Measurements from ENCODE around the gene CYSTM1. TPM values are rescaled to one million over a fixed set of nuclear protein-coding genes. Genes with fewer than 3 reads are reported as not detected.
"Not testable (repeated sequence)": the region's sequence is repeated elsewhere in the genome, so short reads cannot be mapped to it uniquely, and the experiment has no call there.

The CYSTM1 gene
- total and polyA plus RNA-seq, 5 donors from 2014 or later: 7.1 to 26.4 (median 13.0) TPM

- H3K36me3 Mint-ChIP-seq: no peaks in the 10 kb centered on the region
- H3K4me3 Mint-ChIP-seq: no peak overlapping the region
- no peaks in the 10 kb centered on the region for H3K4me1 Mint-ChIP-seq
- no peaks in the 10 kb centered on the region for H3K27me3 ChIP-seq (ENCODE audit: control insufficient read depth, insufficient read depth, low read length)
- H3K27ac Mint-ChIP-seq: peak overlapping the region in 1 of 3 donors; percentile 72
- no peaks in the 10 kb centered on the region for H3K4me1 ChIP-seq (ENCODE audit: control insufficient read depth, insufficient read depth, low read length, poor library complexity, severe bottlenecking)
- H3K36me3 ChIP-seq (ENCODE audit: control insufficient read depth, insufficient read depth, low read length): no peaks in the 10 kb centered on the region
- ATAC-seq (ENCODE audit: low read depth in 2 of 2) (no peak), DNase-seq (no peak)
- H3K27me3 Mint-ChIP-seq: peaks cover 6% of the 10 kb centered on the region
- H3K4me3 ChIP-seq (ENCODE audit: low read depth, low read length): no peak overlapping the region
- no peak overlapping the region for H3K27ac ChIP-seq (ENCODE audit: insufficient read depth, low read length, poor library complexity, severe bottlenecking)
- H3K9me3 Mint-ChIP-seq: peaks cover 0 to 4% (median 0%) of the 10 kb centered on the region in 7 donors
- H3K9me3 ChIP-seq (ENCODE audit: control insufficient read depth in 2 of 2, low read length in 2 of 2): no peaks in the 10 kb centered on the region
These were observed 15.2 kb downstream of the CYSTM1 start for GRCh38 chr5:140189977-140190871.

GRCh38 chr5:140190872-140191218 lies 15.9 kb downstream of the CYSTM1 start:
- Histone ChIP-seq H3K4me3 (ENCODE audit: low read depth, low read length) (no peak overlapping the region), H3K4me1 (ENCODE audit: control insufficient read depth, insufficient read depth, low read length, poor library complexity, severe bottlenecking) (no peaks in the 10 kb centered on the region), H3K27me3 (ENCODE audit: control insufficient read depth, insufficient read depth, low read length) (no peaks in the 10 kb centered on the region), H3K9me3 (ENCODE audit: control insufficient read depth in 2 of 2, low read length in 2 of 2) (no peaks in the 10 kb centered on the region), H3K36me3 (ENCODE audit: control insufficient read depth, insufficient read depth, low read length) (no peaks in the 10 kb centered on the region), H3K27ac (ENCODE audit: insufficient read depth, low read length, poor library complexity, severe bottlenecking) (no peak overlapping the region)
- ATAC-seq (ENCODE audit: low read depth in 2 of 2): no peak
- no peak overlapping the region for H3K27ac Mint-ChIP-seq
- H3K4me1 Mint-ChIP-seq: no peaks in the 10 kb centered on the region
- no peaks in the 10 kb centered on the region for H3K36me3 Mint-ChIP-seq
- H3K27me3 Mint-ChIP-seq: peaks cover 6% of the 10 kb centered on the region
- peaks cover 0 to 4% (median 0%) of the 10 kb centered on the region in 7 donors for H3K9me3 Mint-ChIP-seq
- DNase-seq: no peak
- no peak overlapping the region for H3K4me3 Mint-ChIP-seq

GRCh38 chr5:140192715-140193430 lies 17.9 kb downstream of the CYSTM1 start:
- Histone ChIP-seq H3K9me3 (ENCODE audit: control insufficient read depth in 2 of 2, low read length in 2 of 2) (no peaks in the 10 kb centered on the region), H3K27ac (ENCODE audit: insufficient read depth, low read length, poor library complexity, severe bottlenecking) (no peak overlapping the region), H3K36me3 (ENCODE audit: control insufficient read depth, insufficient read depth, low read length) (no peaks in the 10 kb centered on the region), H3K27me3 (ENCODE audit: control insufficient read depth, insufficient read depth, low read length) (no peaks in the 10 kb centered on the region), H3K4me1 (ENCODE audit: control insufficient read depth, insufficient read depth, low read length, poor library complexity, severe bottlenecking) (no peaks in the 10 kb centered on the region), H3K4me3 (ENCODE audit: low read depth, low read length) (no peak overlapping the region)
- Mint-ChIP-seq H3K4me1 (no peaks in the 10 kb centered on the region), H3K27me3 (peaks cover under 1% of the 10 kb centered on the region), H3K27ac (no peak overlapping the region), H3K9me3 (peaks cover 0 to 2% (median 0%) of the 10 kb centered on the region in 7 donors), H3K36me3 (peaks cover 3% of the 10 kb centered on the region), H3K4me3 (no peak overlapping the region)
- no peak for ATAC-seq (ENCODE audit: low read depth in 2 of 2)
- no peak for DNase-seq

GRCh38 chr5:140194662-140195061 lies 19.7 kb downstream of the CYSTM1 start:
- Mint-ChIP-seq H3K4me1 (no peaks in the 10 kb centered on the region), H3K9me3 (peaks cover 0 to 3% (median 0%) of the 10 kb centered on the region in 7 donors), H3K4me3 (no peak overlapping the region), H3K36me3 (peaks cover 3% of the 10 kb centered on the region), H3K27me3 (no peaks in the 10 kb centered on the region), H3K27ac (no peak overlapping the region)
- Histone ChIP-seq H3K36me3 (ENCODE audit: control insufficient read depth, insufficient read depth, low read length) (no peaks in the 10 kb centered on the region), H3K27ac (ENCODE audit: insufficient read depth, low read length, poor library complexity, severe bottlenecking) (no peak overlapping the region), H3K27me3 (ENCODE audit: control insufficient read depth, insufficient read depth, low read length) (no peaks in the 10 kb centered on the region), H3K4me3 (ENCODE audit: low read depth, low read length) (no peak overlapping the region), H3K4me1 (ENCODE audit: control insufficient read depth, insufficient read depth, low read length, poor library complexity, severe bottlenecking) (no peaks in the 10 kb centered on the region), H3K9me3 (ENCODE audit: control insufficient read depth in 2 of 2, low read length in 2 of 2) (no peaks in the 10 kb centered on the region)
- no peak for DNase-seq
- no peak for ATAC-seq (ENCODE audit: low read depth in 2 of 2)

- Mint-ChIP-seq H3K27ac (no peak overlapping the region), H3K36me3 (peaks cover 3% of the 10 kb centered on the region), H3K27me3 (no peaks in the 10 kb centered on the region), H3K4me1 (no peaks in the 10 kb centered on the region), H3K9me3 (peaks cover 0 to 3% (median 0%) of the 10 kb centered on the region in 7 donors), H3K4me3 (no peak overlapping the region)
- Histone ChIP-seq H3K4me1 (ENCODE audit: control insufficient read depth, insufficient read depth, low read length, poor library complexity, severe bottlenecking) (no peaks in the 10 kb centered on the region), H3K9me3 (ENCODE audit: control insufficient read depth in 2 of 2, low read length in 2 of 2) (no peaks in the 10 kb centered on the region), H3K27me3 (ENCODE audit: control insufficient read depth, insufficient read depth, low read length) (no peaks in the 10 kb centered on the region), H3K36me3 (ENCODE audit: control insufficient read depth, insufficient read depth, low read length) (no peaks in the 10 kb centered on the region), H3K4me3 (ENCODE audit: low read depth, low read length) (no peak overlapping the region), H3K27ac (ENCODE audit: insufficient read depth, low read length, poor library complexity, severe bottlenecking) (no peak overlapping the region)
- DNase-seq (no peak), ATAC-seq (ENCODE audit: low read depth in 2 of 2) (no peak)
These were observed 21.3 kb downstream of the CYSTM1 start for GRCh38 chr5:140196115-140196814.

- Mint-ChIP-seq H3K27ac (no peak overlapping the region), H3K9me3 (peaks cover 0 to 3% (median 0%) of the 10 kb centered on the region in 7 donors), H3K4me1 (no peaks in the 10 kb centered on the region), H3K4me3 (no peak overlapping the region), H3K27me3 (no peaks in the 10 kb centered on the region), H3K36me3 (peaks cover 3% of the 10 kb centered on the region)
- Histone ChIP-seq H3K4me1 (ENCODE audit: control insufficient read depth, insufficient read depth, low read length, poor library complexity, severe bottlenecking) (no peaks in the 10 kb centered on the region), H3K9me3 (ENCODE audit: control insufficient read depth in 2 of 2, low read length in 2 of 2) (no peaks in the 10 kb centered on the region), H3K27me3 (ENCODE audit: control insufficient read depth, insufficient read depth, low read length) (no peaks in the 10 kb centered on the region), H3K4me3 (ENCODE audit: low read depth, low read length) (no peak overlapping the region), H3K36me3 (ENCODE audit: control insufficient read depth, insufficient read depth, low read length) (no peaks in the 10 kb centered on the region), H3K27ac (ENCODE audit: insufficient read depth, low read length, poor library complexity, severe bottlenecking) (no peak overlapping the region)
- DNase-seq: no peak
- no peak for ATAC-seq (ENCODE audit: low read depth in 2 of 2)
These were observed 22.0 kb downstream of the CYSTM1 start for GRCh38 chr5:140197023-140197422.

GRCh38 chr5:140198915-140199314 lies 23.9 kb downstream of the CYSTM1 start:
- not testable (repeated sequence) for H3K9me3 Mint-ChIP-seq; H3K4me1 Mint-ChIP-seq; H3K27ac Mint-ChIP-seq; ATAC-seq (ENCODE audit: low read depth in 2 of 2); H3K4me1 ChIP-seq (ENCODE audit: control insufficient read depth, insufficient read depth, low read length, poor library complexity, severe bottlenecking); H3K27me3 Mint-ChIP-seq; DNase-seq; H3K4me3 ChIP-seq (ENCODE audit: low read depth, low read length); H3K27me3 ChIP-seq (ENCODE audit: control insufficient read depth, insufficient read depth, low read length); H3K9me3 ChIP-seq (ENCODE audit: control insufficient read depth in 2 of 2, low read length in 2 of 2); H3K4me3 Mint-ChIP-seq; H3K36me3 ChIP-seq (ENCODE audit: control insufficient read depth, insufficient read depth, low read length); H3K27ac ChIP-seq (ENCODE audit: insufficient read depth, low read length, poor library complexity, severe bottlenecking); H3K36me3 Mint-ChIP-seq

Data from CD4-positive, CD25-positive, alpha-beta regulatory T cell (primary cell).